Mammary epithelial cell (primary cell): ENCODE data around the gene TRIO.

ENCODE experiments used
- EZH2 ChIP-seq: IDR thresholded peaks from 2 replicates; pipeline ENCODE4 v1.6.1; 2012; ENCODE audit warnings: low read length, inconsistent platforms, borderline replicate concordance
- TF ChIP-seq, protein P1 (sequence below), 2 donors: IDR thresholded peaks in 1 of 2; conservative IDR thresholded peaks in 1 of 2; 2 replicates each; pipeline ENCODE4 v1.5.1; 2011 to 2012; ENCODE audit warnings: inconsistent platforms in 2 of 2, low read length in 2 of 2, mild to moderate bottlenecking in 2 of 2, control low read depth in 1 of 2, low read depth in 1 of 2; ENCODE audit not compliant: insufficient read depth in 1 of 2; ENCODE audit errors: extremely low read depth in 1 of 2

DNA sequence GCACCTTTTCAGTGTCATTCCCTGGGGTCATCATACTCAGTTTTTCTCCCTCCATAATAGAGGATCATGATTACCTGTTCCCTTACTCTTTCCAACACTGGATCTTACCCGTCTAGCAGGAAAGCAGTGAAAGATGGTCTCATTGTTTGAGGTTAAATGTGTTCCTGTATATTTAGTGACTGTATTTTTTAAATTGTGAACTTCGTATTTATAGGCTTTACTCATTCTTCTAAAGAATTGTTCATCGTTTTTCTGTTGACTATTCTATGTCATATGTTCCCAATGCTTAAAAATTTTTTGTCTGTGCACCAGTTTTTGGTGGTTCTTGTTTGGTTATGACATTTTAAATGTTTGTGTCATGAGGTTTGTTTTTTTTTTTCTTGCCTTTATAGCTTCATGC is 233.6 kb downstream of the TRIO start:
- TF ChIP-seq, protein P1, sequence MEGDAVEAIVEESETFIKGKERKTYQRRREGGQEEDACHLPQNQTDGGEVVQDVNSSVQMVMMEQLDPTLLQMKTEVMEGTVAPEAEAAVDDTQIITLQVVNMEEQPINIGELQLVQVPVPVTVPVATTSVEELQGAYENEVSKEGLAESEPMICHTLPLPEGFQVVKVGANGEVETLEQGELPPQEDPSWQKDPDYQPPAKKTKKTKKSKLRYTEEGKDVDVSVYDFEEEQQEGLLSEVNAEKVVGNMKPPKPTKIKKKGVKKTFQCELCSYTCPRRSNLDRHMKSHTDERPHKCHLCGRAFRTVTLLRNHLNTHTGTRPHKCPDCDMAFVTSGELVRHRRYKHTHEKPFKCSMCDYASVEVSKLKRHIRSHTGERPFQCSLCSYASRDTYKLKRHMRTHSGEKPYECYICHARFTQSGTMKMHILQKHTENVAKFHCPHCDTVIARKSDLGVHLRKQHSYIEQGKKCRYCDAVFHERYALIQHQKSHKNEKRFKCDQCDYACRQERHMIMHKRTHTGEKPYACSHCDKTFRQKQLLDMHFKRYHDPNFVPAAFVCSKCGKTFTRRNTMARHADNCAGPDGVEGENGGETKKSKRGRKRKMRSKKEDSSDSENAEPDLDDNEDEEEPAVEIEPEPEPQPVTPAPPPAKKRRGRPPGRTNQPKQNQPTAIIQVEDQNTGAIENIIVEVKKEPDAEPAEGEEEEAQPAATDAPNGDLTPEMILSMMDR (conservative IDR thresholded peaks at IDR 0.05 in 1 of 2, IDR thresholded peaks at IDR 0.05 in 1 of 2; ENCODE audit: extremely low read depth in 1 of 2, insufficient read depth in 1 of 2, low read depth in 1 of 2, low read length in 2 of 2), result no peak
- no peak for TF ChIP-seq EZH2
